Kidney epithelial cell (primary cell): ENCODE results near the gene MAN2A1. TPM values are rescaled to one million over a fixed set of nuclear protein-coding genes. Genes with fewer than 3 reads are reported as not detected.
A peak's percentile ranks its signal among the peaks of the same experiment; 100 is the strongest.

Experiments used
- DNase-seq: peaks from one replicate; pipeline ENCODE4 v3.0.0-alpha.2; 2010; ENCODE audit warnings: low read depth
- H3K27me3 ChIP-seq: 2 replicates; pipeline ENCODE4 v1.6.0; 2011; ENCODE audit warnings: low read length; ENCODE audit not compliant: control insufficient read depth, insufficient read depth
- H3K36me3 ChIP-seq: 2 replicates; pipeline ENCODE4 v1.5.1; 2011; ENCODE audit warnings: low read length; ENCODE audit not compliant: control insufficient read depth, insufficient read depth
- H3K4me3 ChIP-seq: 2 replicates; pipeline ENCODE4 v1.5.1; 2011; ENCODE audit warnings: low read depth, mild to moderate bottlenecking, control low read depth, low read length
- CTCF ChIP-seq: IDR thresholded peaks from 2 replicates; pipeline ENCODE4 v1.5.1; 2011; ENCODE audit warnings: mild to moderate bottlenecking, moderate library complexity, low read length, control low read depth, inconsistent platforms; ENCODE audit not compliant: insufficient read depth, poor library complexity, severe bottlenecking
- total RNA-seq: library from RNA; depleted of rRNA; stranded (reverse); fragments of >200 nt; gene quantifications from 2 replicates; pipeline ENCODE4 v1.2.3, GENCODE V29; 2015

MAN2A1 gene
- total RNA-seq, 1 donor from 2014 or later = 53.1 TPM

GRCh38 chr5:109907189-109907588 lies 217.5 kb downstream of the MAN2A1 start:
- Histone ChIP-seq H3K4me3 (no peak overlapping the region), H3K27me3 (no peaks in the 10 kb centered on the region), H3K36me3 (no peaks in the 10 kb centered on the region)
- TF ChIP-seq CTCF = no peak
- DNase-seq = no peak

DNA sequence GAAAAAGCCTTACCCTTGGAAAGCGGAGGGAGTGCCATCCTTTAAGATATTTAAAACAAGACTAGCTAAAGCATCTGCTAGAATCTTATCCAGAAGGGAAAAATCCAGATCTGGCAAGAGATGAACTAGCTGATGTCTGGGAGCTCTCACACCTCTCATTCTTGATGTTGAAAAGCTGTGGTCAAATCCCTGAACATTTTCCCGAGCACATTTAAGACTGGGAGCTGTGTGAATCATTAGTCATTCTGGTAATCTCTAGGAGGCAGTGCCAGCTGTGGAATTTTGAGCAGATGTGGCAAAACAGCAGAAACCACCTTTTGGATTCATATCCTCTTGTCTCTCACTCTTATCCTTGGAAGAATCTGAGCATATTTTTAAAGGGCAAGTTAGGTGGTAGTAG lies 218.0 kb downstream of the MAN2A1 start:
- DNase-seq = peak; percentile 61
- no peak for TF ChIP-seq CTCF
- no peaks in the 10 kb centered on the region for H3K36me3 ChIP-seq
- H3K27me3 ChIP-seq = no peaks in the 10 kb centered on the region
- no peak overlapping the region for H3K4me3 ChIP-seq

DNA sequence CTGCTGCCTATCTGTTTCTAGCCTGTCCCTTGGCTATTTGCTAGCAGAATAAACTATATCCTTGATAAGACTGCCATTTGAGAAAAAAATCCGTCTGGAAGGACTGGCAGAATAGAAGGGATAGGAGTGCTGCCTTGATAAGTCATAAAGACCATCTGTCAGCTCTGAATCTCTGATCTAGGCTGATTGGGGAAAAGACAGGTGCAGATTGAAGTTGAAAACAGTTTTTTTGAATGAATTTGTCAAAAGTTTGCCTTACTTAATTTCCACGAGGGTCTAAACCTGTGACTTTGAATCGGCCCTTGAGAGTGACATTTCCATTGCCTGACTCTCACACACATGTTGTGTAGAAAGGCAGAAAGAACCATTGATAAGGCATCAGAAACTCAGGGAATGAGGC lies 218.6 kb downstream of the MAN2A1 start:
- DNase-seq = no peak
- no peaks in the 10 kb centered on the region for H3K27me3 ChIP-seq
- H3K4me3 ChIP-seq = no peak overlapping the region
- H3K36me3 ChIP-seq = no peaks in the 10 kb centered on the region
- TF ChIP-seq CTCF = no peak

DNA sequence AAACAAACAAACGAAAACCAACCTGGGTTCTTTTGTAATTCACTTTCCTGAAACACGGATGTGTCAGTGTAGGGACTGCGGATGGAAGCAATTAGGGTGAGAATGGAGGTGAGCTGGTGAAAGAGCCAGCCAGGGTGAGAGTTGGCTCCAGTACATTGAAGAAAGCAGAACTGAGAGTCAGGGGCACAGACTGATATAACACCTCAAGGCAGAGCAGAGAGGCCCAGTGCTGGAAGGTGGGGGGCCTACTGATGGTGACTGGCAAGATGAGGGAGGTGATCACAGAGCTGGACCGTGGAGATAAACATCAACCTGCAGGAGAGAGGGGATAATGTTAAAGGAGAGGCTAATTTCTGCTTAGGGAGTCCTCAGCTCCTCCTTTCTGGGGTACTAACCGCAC lies 221.1 kb downstream of the MAN2A1 start:
- Histone ChIP-seq H3K27me3 (no peaks in the 10 kb centered on the region), H3K4me3 (no peak overlapping the region), H3K36me3 (no peaks in the 10 kb centered on the region)
- no peak for DNase-seq
- TF ChIP-seq CTCF = no peak

DNA sequence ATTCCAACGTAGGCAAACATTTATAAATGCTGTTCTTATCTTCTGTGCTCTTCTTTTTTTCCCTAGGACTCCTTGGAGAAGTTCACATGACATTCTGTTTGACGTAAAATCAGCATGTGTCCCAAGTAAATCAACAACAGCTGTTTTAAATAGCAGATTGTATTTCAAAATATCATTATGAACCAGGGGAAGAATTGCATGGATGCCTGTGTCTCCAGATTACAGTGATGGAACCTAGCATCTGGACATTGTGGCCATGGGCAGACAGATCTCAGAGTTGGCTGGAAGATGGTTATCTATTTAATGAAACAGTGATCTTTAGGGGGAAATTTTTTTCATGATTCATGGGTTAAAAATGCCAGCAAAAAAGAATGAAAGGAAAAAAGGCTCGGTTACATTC lies 222.0 kb downstream of the MAN2A1 start:
- no peak for TF ChIP-seq CTCF
- no peak for DNase-seq
- Histone ChIP-seq H3K36me3 (no peaks in the 10 kb centered on the region), H3K4me3 (no peak overlapping the region), H3K27me3 (no peaks in the 10 kb centered on the region)

- no peak for DNase-seq
- Histone ChIP-seq H3K4me3 (no peak overlapping the region), H3K36me3 (no peaks in the 10 kb centered on the region), H3K27me3 (no peaks in the 10 kb centered on the region)
- no peak for TF ChIP-seq CTCF
These were observed 225.2 kb downstream of the MAN2A1 start for GRCh38 chr5:109914906-109915305.
